Measurements from ENCODE around the gene TRIM73.
"Not testable (repeated sequence)": the region's sequence is repeated elsewhere in the genome, so short reads cannot be mapped to it uniquely, and the experiment has no call there.

GRCh38 chr7:75393194-75393593 lies 2.2 kb upstream of the TRIM73 start:
- not testable (repeated sequence) for TF ChIP-seq CTCF, POLR2A (IDR thresholded peaks at IDR 0.05)
